ENCODE data around the gene MYH6.
"Not testable (repeated sequence)": the region's sequence is repeated elsewhere in the genome, so short reads cannot be mapped to it uniquely, and the experiment has no call there.

The MYH6 gene

GRCh38 chr14:23436327-23437132 lies 28.5 kb upstream of the MYH6 start:
- in situ Hi-C loops (cut with MboI; ENCODE audit: low sequenced_read_pairs) = no loop called here

DNA sequence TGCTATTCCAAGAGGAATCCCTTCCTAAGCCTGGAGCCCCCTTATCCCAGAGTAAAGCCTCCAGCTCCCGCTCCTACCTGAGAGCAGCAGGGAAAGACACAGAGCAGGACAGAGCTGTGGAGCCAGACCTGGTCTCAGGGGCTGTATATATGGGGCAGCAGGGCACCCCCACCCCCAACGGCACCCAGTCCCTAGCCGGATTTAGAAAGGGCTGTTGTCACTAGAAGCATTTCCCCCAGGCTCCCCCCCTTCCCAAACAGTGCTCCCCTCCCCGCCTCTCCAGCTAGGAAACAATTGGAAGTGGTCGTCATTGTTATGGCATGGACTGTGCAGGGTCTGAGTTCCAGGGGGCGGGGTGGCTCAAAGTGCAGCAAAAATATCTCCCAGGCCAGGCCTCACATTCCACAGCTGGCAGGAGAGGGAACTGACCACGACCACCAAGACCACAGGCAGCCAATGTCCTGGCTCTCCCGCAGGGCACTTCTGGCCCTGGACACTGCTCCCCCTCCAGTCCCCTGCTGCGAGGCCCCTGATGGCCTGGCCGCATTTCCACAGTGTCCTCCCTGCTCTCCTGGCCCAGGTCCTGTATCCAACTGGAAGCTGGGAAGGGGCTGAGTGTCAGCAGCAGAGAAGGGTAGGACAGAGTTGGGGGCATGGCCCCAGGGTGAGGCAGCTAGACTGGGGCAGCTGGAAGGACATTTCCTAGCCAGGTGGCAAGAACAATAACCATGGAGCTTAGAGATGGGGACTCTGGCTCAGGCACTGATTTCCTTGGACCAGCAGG lies 27.7 kb upstream of the MYH6 start, which contains the start of gene MYH7:
Gene MYH7, minus strand, starts transcription at position 118 of the 784 bp plus-strand sequence. CDS start 1,928 bp downstream, outside the sequence.
- in situ Hi-C loops (cut with MboI; ENCODE audit: low sequenced_read_pairs) = no loop called here

DNA sequence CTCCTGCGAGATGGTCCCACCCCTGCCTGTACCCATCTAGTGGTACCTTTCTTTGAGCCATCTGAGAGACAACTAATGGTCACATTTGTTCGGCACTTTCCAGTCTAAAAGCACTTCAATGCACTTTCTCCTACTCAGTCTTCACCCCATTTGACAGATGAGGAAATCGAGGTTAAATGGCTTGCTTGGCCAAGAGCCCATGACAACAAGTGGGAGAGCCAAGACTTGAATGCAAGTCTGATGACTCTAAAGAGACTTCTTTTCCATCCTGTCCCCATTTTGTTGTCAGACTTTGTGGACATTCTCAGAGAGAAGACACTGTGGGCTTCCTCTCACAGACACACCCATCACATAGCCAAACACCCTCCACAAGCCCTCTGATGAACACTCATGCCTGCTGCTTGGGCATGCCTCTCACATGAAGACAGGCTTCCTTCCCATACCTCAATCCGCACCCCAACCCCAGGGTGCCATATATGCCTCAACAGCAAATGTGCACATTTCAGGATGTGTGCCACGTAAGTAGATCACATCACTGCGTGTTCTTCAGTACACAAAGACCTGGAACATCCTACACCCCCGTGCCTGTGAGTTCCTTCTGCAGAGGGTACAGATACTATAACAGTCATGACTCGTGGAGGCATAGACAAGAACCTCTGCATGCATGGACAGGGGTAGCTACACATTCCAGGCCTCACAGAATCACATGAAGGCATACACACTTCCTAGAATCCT lies 26.6 kb upstream of the MYH6 start:
- in situ Hi-C loops (cut with MboI; ENCODE audit: low sequenced_read_pairs) = no loop called here

GRCh38 chr14:23433457-23433856 lies 25.4 kb upstream of the MYH6 start:
- in situ Hi-C loops (cut with MboI; ENCODE audit: low sequenced_read_pairs) = no loop called here

DNA sequence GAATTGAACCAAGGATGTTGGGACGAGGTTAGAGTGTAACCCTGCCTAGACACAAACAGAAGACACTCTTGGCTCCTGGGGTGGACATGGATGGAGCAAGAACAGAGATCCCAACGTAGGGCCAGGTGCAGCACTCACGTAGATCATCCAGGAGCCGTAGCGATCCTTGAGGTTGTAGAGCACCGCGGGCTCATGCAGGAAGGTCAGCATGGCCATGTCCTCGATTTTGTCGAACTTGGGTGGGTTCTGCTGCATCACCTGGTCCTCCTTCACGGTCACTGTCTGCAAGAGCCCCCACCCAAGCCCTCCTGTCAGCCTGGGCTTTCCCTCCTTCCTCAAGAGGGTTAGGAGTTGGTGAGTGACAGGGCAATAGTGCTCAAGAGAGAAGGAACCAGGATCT lies 24.9 kb upstream of the MYH6 start:
- in situ Hi-C loops (cut with MboI; ENCODE audit: low sequenced_read_pairs) = no loop called here

DNA sequence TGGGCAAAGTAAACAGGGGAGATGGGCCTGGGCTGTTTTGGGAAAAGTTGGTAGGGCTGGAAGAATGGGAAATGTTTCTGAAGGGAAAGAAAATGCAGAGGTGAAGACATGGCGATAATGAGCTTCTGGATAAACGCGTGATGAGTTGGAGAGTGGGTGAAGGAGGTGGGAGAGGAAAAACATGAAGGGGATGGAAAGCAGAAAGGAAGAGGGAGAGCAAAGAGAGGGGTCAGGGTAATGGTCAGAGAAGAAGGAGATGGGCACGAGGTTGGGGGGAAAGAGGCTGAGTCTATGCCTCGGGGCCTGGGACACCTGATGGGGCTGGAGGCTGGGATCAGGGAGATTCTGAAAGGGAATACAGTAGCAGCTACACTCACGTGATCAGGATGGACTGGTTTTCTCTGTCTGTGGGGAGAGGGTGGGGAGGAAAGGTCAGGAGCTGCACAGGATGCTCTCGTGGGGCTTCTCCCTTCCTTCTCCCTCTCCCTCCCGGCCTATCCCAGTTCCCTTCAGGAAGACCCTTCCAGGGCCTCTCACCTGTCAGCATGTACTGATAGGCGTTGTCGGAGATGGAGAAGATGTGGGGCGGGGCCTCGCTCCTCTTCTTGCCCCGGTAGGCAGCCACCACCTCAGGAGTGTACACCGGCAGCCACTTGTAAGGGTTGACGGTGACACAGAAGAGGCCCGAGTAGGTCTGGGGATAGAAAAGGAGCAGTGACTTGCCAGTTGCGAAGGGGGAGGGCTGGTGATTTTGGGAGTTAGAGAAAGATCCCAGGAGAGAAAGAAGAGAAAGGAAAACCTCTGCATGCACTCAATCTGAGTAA lies 24.2 kb upstream of the MYH6 start:
- in situ Hi-C loops (cut with MboI; ENCODE audit: low sequenced_read_pairs) = no loop called here

GRCh38 chr14:23431486-23431885 lies 23.4 kb upstream of the MYH6 start:
- in situ Hi-C loops (cut with MboI; ENCODE audit: low sequenced_read_pairs) = no loop called here

DNA sequence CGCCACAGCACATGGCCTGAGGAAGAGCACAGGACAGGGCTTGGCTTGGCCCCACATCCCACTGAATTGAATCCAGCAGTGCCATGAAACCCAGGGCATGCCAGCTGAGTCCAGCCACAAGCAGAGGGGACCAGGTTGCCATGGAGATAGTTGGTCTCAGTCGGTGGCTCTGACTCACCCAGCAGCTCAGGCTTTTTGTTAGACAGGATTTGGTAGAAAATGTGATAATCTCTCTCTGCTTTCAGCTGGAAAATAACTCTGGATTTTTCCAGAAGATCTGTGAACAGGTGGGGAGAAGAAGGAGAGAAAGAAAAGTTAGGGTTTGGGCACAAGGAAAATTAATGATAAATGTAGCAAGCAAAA lies 22.6 kb upstream of the MYH6 start:
- in situ Hi-C loops (cut with MboI; ENCODE audit: low sequenced_read_pairs) = no loop called here

- in situ Hi-C loops (cut with MboI; ENCODE audit: low sequenced_read_pairs) = no loop called here
Measured at GRCh38 chr14:23430016-23430722, 22.1 kb upstream of the MYH6 start.

- in situ Hi-C loops (cut with MboI; ENCODE audit: low sequenced_read_pairs) = no loop called here
Measured at GRCh38 chr14:23428686-23429495, 20.8 kb upstream of the MYH6 start.

DNA sequence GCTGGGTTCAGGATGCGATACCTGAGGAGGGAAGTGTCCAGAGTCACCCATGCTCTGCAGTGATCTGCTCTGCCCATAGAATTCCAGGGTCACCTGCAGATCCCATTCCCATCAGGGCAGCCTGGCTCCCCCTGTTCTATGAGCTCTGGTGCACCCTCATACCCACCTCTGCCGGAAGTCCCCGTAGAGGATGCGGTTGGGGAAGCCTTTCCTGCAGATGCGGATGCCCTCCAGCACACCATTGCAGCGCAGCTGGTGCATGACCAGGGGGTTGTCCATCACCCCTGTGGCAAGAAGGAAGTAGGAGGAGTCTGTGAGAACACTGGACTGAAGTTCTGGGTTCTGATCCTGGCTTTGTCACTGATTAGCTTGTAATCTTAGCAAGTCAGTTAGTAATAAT lies 17.7 kb upstream of the MYH6 start:
- in situ Hi-C loops (cut with MboI; ENCODE audit: low sequenced_read_pairs) = not testable (repeated sequence)

DNA sequence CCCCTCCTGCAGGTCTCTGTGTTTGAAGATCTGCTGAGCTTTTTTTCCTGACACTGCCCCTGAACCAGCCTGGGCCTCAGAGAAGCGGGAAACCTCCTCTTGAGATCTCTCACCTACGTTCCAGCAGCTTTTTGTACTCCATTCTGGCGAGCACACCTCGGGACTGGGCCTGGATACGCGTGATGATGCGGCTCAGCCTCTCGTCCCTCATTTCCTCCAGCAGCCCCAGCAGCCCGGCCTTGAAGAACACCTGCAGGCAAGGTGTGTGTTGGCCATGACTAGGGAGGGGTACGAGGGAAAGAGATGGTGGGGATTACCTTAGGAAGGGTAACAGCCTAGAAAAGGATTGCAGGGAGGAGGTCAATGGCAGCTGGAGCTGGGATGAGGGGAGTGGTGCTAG lies 17.1 kb upstream of the MYH6 start:
- in situ Hi-C loops (cut with MboI; ENCODE audit: low sequenced_read_pairs) = no loop called here

GRCh38 chr14:23423657-23424056 lies 15.6 kb upstream of the MYH6 start:
- in situ Hi-C loops (cut with MboI; ENCODE audit: low sequenced_read_pairs) = no loop called here

- in situ Hi-C loops (cut with MboI; ENCODE audit: low sequenced_read_pairs) = no loop called here
Measured at GRCh38 chr14:23421594-23421993, 13.5 kb upstream of the MYH6 start.

DNA sequence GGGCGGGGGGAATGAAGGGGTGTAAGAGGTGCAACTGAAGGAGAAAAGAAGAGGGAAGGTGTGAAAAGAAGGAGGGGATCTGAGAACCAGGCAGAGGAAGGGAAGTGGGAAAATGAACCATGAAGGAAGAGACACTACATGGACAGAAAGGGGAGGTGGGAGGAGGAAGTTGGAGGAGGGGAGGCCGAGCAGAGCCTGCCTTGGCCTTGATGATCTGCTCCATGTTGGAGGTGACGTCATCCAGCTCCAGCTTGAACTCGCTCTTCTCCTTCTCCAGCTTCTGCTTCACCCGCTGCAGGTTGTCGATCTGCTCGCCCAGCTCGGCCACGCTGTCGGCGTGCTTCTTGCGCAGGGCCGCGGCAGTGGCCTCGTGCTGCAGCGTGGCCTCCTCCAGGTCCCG lies 11.6 kb upstream of the MYH6 start:
- in situ Hi-C loops (cut with MboI; ENCODE audit: low sequenced_read_pairs) = not testable (repeated sequence)

DNA sequence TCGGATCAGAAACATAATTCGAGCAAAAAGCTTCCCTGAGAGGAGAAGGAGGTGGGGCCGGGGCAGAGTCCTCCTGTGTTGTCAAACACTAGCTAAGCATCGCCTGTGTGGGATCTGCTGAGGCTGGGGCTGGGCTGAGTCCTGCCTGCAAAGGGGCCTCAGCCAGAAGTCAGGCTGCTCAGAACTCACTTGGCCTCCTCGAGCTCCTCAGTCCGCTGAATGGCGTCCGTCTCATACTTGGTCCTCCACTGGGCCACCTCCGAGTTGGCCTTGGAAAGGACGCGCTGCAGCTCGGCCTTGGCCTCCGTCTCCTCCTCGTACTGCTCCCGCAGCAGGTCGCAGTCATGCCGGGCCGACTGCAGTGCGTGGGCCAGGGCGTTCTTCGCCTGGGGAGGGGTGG lies 9.9 kb upstream of the MYH6 start:
- in situ Hi-C loops (cut with MboI; ENCODE audit: low sequenced_read_pairs) = no loop called here

DNA sequence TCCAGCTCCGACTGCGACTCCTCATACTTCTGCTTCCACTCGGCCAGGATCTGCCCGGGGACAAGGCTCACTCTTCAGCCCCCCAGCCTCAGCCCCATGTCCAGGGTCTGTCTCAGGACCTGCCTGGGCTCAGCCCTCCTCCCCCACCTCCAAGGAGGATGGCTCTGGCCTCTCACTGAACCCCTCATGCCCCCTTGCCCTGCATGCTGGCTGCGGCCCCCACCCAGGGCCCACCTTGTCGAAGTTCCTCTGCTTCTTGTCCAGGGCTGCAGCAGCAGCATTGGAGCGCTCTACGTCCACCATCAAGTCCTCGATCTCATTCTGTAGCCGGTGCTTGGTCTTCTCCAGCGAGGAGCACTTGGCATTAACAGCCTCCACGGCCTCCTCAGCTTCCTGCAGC lies 9.2 kb upstream of the MYH6 start:
- in situ Hi-C loops (cut with MboI; ENCODE audit: low sequenced_read_pairs) = not testable (repeated sequence)

GRCh38 chr14:23416801-23417200 lies 8.7 kb upstream of the MYH6 start:
- in situ Hi-C loops (cut with MboI; ENCODE audit: low sequenced_read_pairs) = no loop called here

All from HL-60/S4 (cell line).